Activated CD4-positive, CD25-positive, alpha-beta regulatory T cell (primary cell): ENCODE data around the gene MAN1C1.
A peak's percentile ranks its signal among the peaks of the same experiment; 100 is the strongest.
"Not testable (repeated sequence)": the region's sequence is repeated elsewhere in the genome, so short reads cannot be mapped to it uniquely, and the experiment has no call there.

Experiments used
- DNase-seq, 4 experiments: peaks; one replicate each; lab custom pipeline; 2025; lab: John Stamatoyannopoulos, UW

The MAN1C1 gene

GRCh38 chr1:25698252-25698651 is 81.7 kb downstream of the MAN1C1 start:
- DNase-seq = no peak

- not testable (repeated sequence) for DNase-seq
These were observed 82.5 kb downstream of the MAN1C1 start for GRCh38 chr1:25699059-25699458.

- no peak for DNase-seq
These were observed 83.0 kb downstream of the MAN1C1 start for GRCh38 chr1:25699500-25700143.

GRCh38 chr1:25700144-25700523 is 83.5 kb downstream of the MAN1C1 start:
- no peak for DNase-seq

GRCh38 chr1:25700626-25701025 is 84.0 kb downstream of the MAN1C1 start:
- no peak for DNase-seq

GRCh38 chr1:25701030-25701785 is 84.6 kb downstream of the MAN1C1 start:
- no peak for DNase-seq

GRCh38 chr1:25702101-25702775 is 85.6 kb downstream of the MAN1C1 start:
- DNase-seq = no peak

GRCh38 chr1:25703041-25703440 is 86.5 kb downstream of the MAN1C1 start:
- no peak for DNase-seq

GRCh38 chr1:25703671-25704266 is 87.2 kb downstream of the MAN1C1 start:
- no peak for DNase-seq

GRCh38 chr1:25704267-25704691 is 87.7 kb downstream of the MAN1C1 start:
- no peak for DNase-seq

- no peak for DNase-seq
These were observed 89.1 kb downstream of the MAN1C1 start for GRCh38 chr1:25705699-25706098.

- DNase-seq = no peak
These were observed 89.8 kb downstream of the MAN1C1 start for GRCh38 chr1:25706146-25707089.

- DNase-seq = no peak
These were observed 90.9 kb downstream of the MAN1C1 start for GRCh38 chr1:25707280-25708016.

GRCh38 chr1:25710583-25711347 is 94.2 kb downstream of the MAN1C1 start:
- no peak for DNase-seq

- DNase-seq = peak; percentile 4 to 56 (median 31)
These were observed 95.1 kb downstream of the MAN1C1 start for GRCh38 chr1:25711555-25712298.

GRCh38 chr1:25712299-25712970 is 95.8 kb downstream of the MAN1C1 start:
- no peak for DNase-seq

- no peak for DNase-seq
These were observed 97.4 kb downstream of the MAN1C1 start for GRCh38 chr1:25713961-25714360.

GRCh38 chr1:25714372-25714931 is 97.9 kb downstream of the MAN1C1 start:
- DNase-seq = no peak
